ENCODE measurements around the gene XYLT1.
"Not testable (repeated sequence)": the region's sequence is repeated elsewhere in the genome, so short reads cannot be mapped to it uniquely, and the experiment has no call there.

DNA sequence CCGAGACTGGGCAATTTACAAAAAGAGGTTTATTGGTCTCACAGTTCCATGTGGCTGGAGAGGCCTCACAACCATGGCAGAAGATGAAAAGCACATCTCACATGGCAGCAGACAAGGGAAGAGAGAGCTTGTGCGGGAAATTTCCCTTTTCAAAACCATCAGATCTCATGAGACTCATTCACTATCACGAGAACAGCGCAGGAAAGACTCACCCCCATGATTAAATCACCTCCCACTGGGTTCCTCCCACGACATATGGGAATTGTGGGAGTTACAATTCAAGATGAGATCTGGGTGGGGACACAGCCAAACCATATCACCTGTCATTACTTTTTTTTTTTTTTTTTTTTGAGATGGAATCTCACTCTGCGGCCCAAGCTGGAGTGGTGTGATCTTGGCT lies 60.4 kb downstream of the XYLT1 start:
- TF ChIP-seq, protein P1, sequence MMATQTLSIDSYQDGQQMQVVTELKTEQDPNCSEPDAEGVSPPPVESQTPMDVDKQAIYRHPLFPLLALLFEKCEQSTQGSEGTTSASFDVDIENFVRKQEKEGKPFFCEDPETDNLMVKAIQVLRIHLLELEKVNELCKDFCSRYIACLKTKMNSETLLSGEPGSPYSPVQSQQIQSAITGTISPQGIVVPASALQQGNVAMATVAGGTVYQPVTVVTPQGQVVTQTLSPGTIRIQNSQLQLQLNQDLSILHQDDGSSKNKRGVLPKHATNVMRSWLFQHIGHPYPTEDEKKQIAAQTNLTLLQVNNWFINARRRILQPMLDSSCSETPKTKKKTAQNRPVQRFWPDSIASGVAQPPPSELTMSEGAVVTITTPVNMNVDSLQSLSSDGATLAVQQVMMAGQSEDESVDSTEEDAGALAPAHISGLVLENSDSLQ (IDR thresholded peaks at IDR 0.05), result not testable (repeated sequence)
- not testable (repeated sequence) for TF ChIP-seq BHLHE40 (IDR thresholded peaks at IDR 0.05; ENCODE audit: borderline replicate concordance); CTBP1 (IDR thresholded peaks at IDR 0.05; ENCODE audit: borderline replicate concordance); TARDBP (IDR thresholded peaks at IDR 0.05); FOXM1 (IDR thresholded peaks at IDR 0.05; ENCODE audit: borderline replicate concordance); ARNT (IDR thresholded peaks at IDR 0.05); SP1 (IDR thresholded peaks at IDR 0.05); FOXK2 (IDR thresholded peaks at IDR 0.05); LEF1 (IDR thresholded peaks at IDR 0.05; ENCODE audit: borderline replicate concordance); ELF4 (IDR thresholded peaks at IDR 0.05); SUZ12 (IDR thresholded peaks at IDR 0.05); HDGF (IDR thresholded peaks at IDR 0.05; ENCODE audit: borderline replicate concordance)
